Hepatocyte (in vitro differentiated cells): Measurements from ENCODE around the gene LGI4.

ENCODE experiments used
- CTCF ChIP-seq: fragments of 200-600 bp; sonication (generic); IDR thresholded peaks from 2 replicates; pipeline ENCODE4 v1.5.1; 2016; ENCODE audit warnings: antibody characterized with exemption, mild to moderate bottlenecking; ENCODE audit not compliant: poor library complexity
- EZH2 ChIP-seq: fragments of 200-600 bp; sonication (generic); IDR thresholded peaks from 2 replicates; pipeline ENCODE4 v1.6.1; 2016; ENCODE audit warnings: antibody characterized with exemption, mild to moderate bottlenecking, borderline replicate concordance

- TF ChIP-seq EZH2 (no peak), CTCF (no peak)
Observed at GRCh38 chr19:35090160-35090505, 44.7 kb downstream of the LGI4 start.
